Thoracic aorta (tissue), 2 donors: ENCODE data around the gene MEGF9. TPM values are rescaled to one million over a fixed set of nuclear protein-coding genes. Genes with fewer than 3 reads are reported as not detected.

Source experiments
- ATAC-seq: fragments of 150-250 bp; one replicate; pipeline ENCODE4 v1.8.0; 2017; ENCODE audit warnings: low read depth; ENCODE audit not compliant: insufficient number of reproducible peaks, low FRiP score
- DNase-seq: peaks from one replicate; pipeline ENCODE4 v3.0.0-alpha.2; 2020; ENCODE audit warnings: low spot score
- H3K27ac ChIP-seq, 2 donors: fragments of 200-600 bp; sonication (generic); 1 replicate in 1 of 2; 2 replicates in 1 of 2; pipeline ENCODE4 v1.5.1; 2016; ENCODE audit warnings: mild to moderate bottlenecking in 2 of 2, moderate library complexity in 2 of 2
- H3K27me3 ChIP-seq: fragments of 200-600 bp; sonication (generic); replicated peaks from 2 replicates; pipeline ENCODE4 v1.6.0; 2016; ENCODE audit warnings: mild to moderate bottlenecking; ENCODE audit not compliant: insufficient read depth
- H3K36me3 ChIP-seq: fragments of 200-600 bp; sonication (generic); one replicate; pipeline ENCODE4 v1.5.1; 2016
- H3K4me1 ChIP-seq, 2 donors: fragments of 200-600 bp; sonication (generic); 1 replicate in 1 of 2; 2 replicates in 1 of 2; pipeline versions ENCODE4 v1.5.1 to v1.6.0; 2016; ENCODE audit warnings: low read depth in 2 of 2, mild to moderate bottlenecking in 1 of 2; ENCODE audit not compliant: control insufficient read depth in 1 of 2
- H3K4me3 ChIP-seq: fragments of 200-600 bp; sonication (generic); 2 replicates; pipeline ENCODE4 v1.5.1; 2016; ENCODE audit warnings: mild to moderate bottlenecking
- H3K9me3 ChIP-seq: fragments of 200-600 bp; sonication (generic); 2 replicates; pipeline ENCODE4 v1.5.1; 2016
- CTCF ChIP-seq: fragments of 200-600 bp; sonication (generic); IDR thresholded peaks from one replicate; pipeline ENCODE4 v1.5.1; 2019; ENCODE audit warnings: antibody characterized with exemption
- total RNA-seq, 2 donors: library from RNA; depleted of rRNA; stranded (reverse); fragments of >200 nt; gene quantifications; one replicate each; pipeline versions ENCODE4 v1.1.0 to v1.2.3, GENCODE V29; 2016

The MEGF9 gene
- total RNA-seq, 2 donors from 2014 or later: 19.2 to 27.3 TPM

GRCh38 chr9:120712539-120713031, 1.7 kb downstream of the MEGF9 start:
- no peak for TF ChIP-seq CTCF
- ATAC-seq: no peak
- H3K9me3 ChIP-seq: no peaks in the 10 kb centered on the region
- H3K4me3 ChIP-seq: peak overlapping the region; percentile 85
- H3K27me3 ChIP-seq: no peaks in the 10 kb centered on the region
- no peak for DNase-seq
- H3K36me3 ChIP-seq: no peaks in the 10 kb centered on the region
- H3K4me1 ChIP-seq: peaks cover 11 to 50% of the 10 kb centered on the region in 2 donors
- H3K27ac ChIP-seq: peak overlapping the region; percentile 19 to 72

- H3K9me3 ChIP-seq: no peaks in the 10 kb centered on the region
- TF ChIP-seq CTCF: no peak
- H3K4me1 ChIP-seq: peaks cover 11 to 50% of the 10 kb centered on the region in 2 donors
Measured at GRCh38 chr9:120711841-120712538, 2.3 kb downstream of the MEGF9 start.

GRCh38 chr9:120711354-120711753, 2.9 kb downstream of the MEGF9 start:
- Histone ChIP-seq H3K27ac (no peak overlapping the region), H3K4me1 (peaks cover 14 to 50% of the 10 kb centered on the region in 2 donors), H3K9me3 (no peaks in the 10 kb centered on the region), H3K36me3 (no peaks in the 10 kb centered on the region), H3K27me3 (no peaks in the 10 kb centered on the region), H3K4me3 (no peak overlapping the region)
- no peak for DNase-seq
- TF ChIP-seq CTCF: no peak
- ATAC-seq: no peak

More at GRCh38 chr9:120711841-120712538, 2.3 kb downstream of the MEGF9 start:
- peak overlapping the region; percentile 19 to 72 for H3K27ac ChIP-seq
- H3K36me3 ChIP-seq: no peaks in the 10 kb centered on the region
- no peaks in the 10 kb centered on the region for H3K27me3 ChIP-seq
- ATAC-seq (no peak), DNase-seq (no peak)
- H3K4me3 ChIP-seq: peak overlapping the region; percentile 85

GRCh38 chr9:120710110-120710981, 3.9 kb downstream of the MEGF9 start:
- no peak for DNase-seq
- Histone ChIP-seq H3K4me3 (peak overlapping the region; percentile 66), H3K9me3 (no peaks in the 10 kb centered on the region), H3K36me3 (no peaks in the 10 kb centered on the region), H3K27me3 (no peaks in the 10 kb centered on the region), H3K4me1 (peaks cover 14 to 47% of the 10 kb centered on the region in 2 donors), H3K27ac (peak overlapping the region in 1 of 2 donors; percentile 34)
- ATAC-seq: no peak
- no peak for TF ChIP-seq CTCF
